ENCODE data around the gene HOXA3. TPM values are rescaled to one million over a fixed set of nuclear protein-coding genes. Genes with fewer than 3 reads are reported as not detected.
A peak's percentile ranks its signal among the peaks of the same experiment; 100 is the strongest.

Gene HOXA3
- total and polyA plus RNA-seq, 10 of the 15 experiments (the other 5 are each of a cell fraction or from before 2014, with no cell fraction given), result 0.05 TPM; not detected in 9

DNA sequence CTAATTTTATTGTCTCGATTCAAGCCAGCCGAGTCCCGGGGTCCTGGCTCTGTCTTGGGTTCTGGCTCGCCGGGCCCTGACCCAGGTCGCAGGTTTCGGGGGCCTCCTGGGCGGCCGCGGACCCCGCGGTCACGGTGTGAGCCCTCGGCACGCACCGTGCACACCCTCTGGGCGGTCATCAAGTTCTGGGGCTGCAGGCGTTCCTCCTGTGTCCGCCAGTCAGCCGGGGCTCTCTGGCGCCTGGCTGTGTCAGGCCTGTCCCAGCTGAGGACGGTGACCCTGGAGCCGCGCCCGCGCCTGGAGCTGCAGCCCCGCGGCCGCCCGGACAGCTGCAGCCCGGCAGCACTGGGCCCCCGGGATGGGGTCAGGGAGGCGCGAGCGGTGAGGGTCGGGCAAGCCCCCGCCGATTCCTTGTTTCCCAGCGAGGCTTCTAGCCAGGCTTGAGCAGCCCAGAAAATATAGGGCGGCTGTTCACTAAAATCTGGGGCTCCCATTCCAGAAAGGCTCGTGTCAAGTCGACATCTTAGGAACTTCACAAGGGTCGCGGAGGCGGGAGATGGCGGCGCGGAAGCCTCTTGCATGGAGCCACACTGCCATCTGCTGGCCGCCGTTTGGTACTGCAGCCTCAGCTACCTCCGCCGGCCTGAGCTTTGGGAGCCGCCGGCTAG is 8.3 kb upstream of the HOXA3 start:
- peak; percentile 96 for FAIRE-seq
- DNase-seq (ENCODE audit: low read depth, low spot score), result peak; percentile 23
- H3K4me3 ChIP-seq, result peak overlapping the region; percentile 72
- no peak overlapping the region for H3K27ac ChIP-seq (ENCODE audit: control insufficient read depth, insufficient read depth)
- H2AFZ ChIP-seq (ENCODE audit: control insufficient read depth, low read depth, low read length), result peak overlapping the region; percentile 91
- H3K36me3 ChIP-seq (ENCODE audit: control insufficient read depth in 2 of 2, insufficient read depth in 2 of 2, low read length in 1 of 2), result no peaks in the 10 kb centered on the region
- SMC1A ChIA-PET (ENCODE audit: uncharacterized antibody, unreplicated experiment), result interaction anchor here (0.6 to 2.2 kb wide), 16 partner anchors 10 to 1268 kb away, joined by 3 to 15 read pairs (median 4); no protein-coding TSS in a partner anchor
- H4K20me1 ChIP-seq (ENCODE audit: control insufficient read depth, insufficient read depth), result no peaks in the 10 kb centered on the region
- H3K4me1 ChIP-seq (ENCODE audit: control insufficient read depth, insufficient read depth, low read length), result no peaks in the 10 kb centered on the region
- peak; percentile 89 for ATAC-seq
- H3K9me3 ChIP-seq (replicated peaks; ENCODE audit: control insufficient read depth, insufficient read depth, low read length), result peaks cover 2% of the 10 kb centered on the region; the same call in 1 of the 3 replicates
- H3K4me2 ChIP-seq (ENCODE audit: control insufficient read depth, insufficient read depth), result peak overlapping the region; percentile 90
- peaks cover 17 to 38% of the 10 kb centered on the region in 2 experiments for H3K27me3 ChIP-seq (replicated peaks in 1 of 2; ENCODE audit: control insufficient read depth in 2 of 2, insufficient read depth in 2 of 2, low read length in 1 of 2)
- RAD21 ChIA-PET (ENCODE audit: unreplicated experiment), result interaction anchor here (0.6 to 3.8 kb wide), 18 partner anchors 11 to 1268 kb away, joined by 3 to 46 read pairs (median 4); partner anchors contain the start of genes HOXA1 and SNX10
- intact Hi-C loops (cut with micrococcal nuclease; ENCODE audit: unreplicated experiment) (loop anchor here (1.0 to 5.0 kb wide), 6 partner anchors 303 to 1268 kb away; no protein-coding TSS in a partner anchor), in situ Hi-C loops (cut with MboI) (loop anchor here (25.0 kb wide), 1 partner anchor 1073 kb away; no protein-coding TSS in a partner anchor)
- BruUV-seq (replicated peaks), result no TSS peak
- peak overlapping the region; percentile 30; the same call in 1 of the 2 replicates for H3K9ac ChIP-seq (ENCODE audit: control insufficient read depth, insufficient read depth, low read length)
- no peaks in the 10 kb centered on the region for H3K79me2 ChIP-seq (ENCODE audit: control insufficient read depth, insufficient read depth, low read length)
- POLR2A ChIA-PET, result interaction anchor here (0.6 to 1.0 kb wide), 3 partner anchors 294 to 1599 kb away, joined by 3 to 5 read pairs (median 3); no protein-coding TSS in a partner anchor
- CTCF ChIA-PET, result interaction anchor here (0.6 to 4.6 kb wide), 30 partner anchors 10 to 1433 kb away, joined by 3 to 100 read pairs (median 4); partner anchors contain the start of gene HOXA3
- 3% methylated on average over 45 of the region's 54 CpGs for WGBS (ENCODE audit: insufficient coverage, insufficient replicate concordance, low lambda C conversion rate, missing lambda C conversion rate)
- TF ChIP-seq HDAC6 (IDR thresholded peaks at IDR 0.05; ENCODE audit: unreplicated experiment) (no peak), MXI1 (IDR thresholded peaks at IDR 0.05; ENCODE audit: low read depth, low read length) (peak; percentile 43; the same call in 1 of the 2 replicates), SMC3 (IDR thresholded peaks at IDR 0.05; ENCODE audit: borderline replicate concordance, low read length) (peak; percentile 71), WRNIP1 (IDR thresholded peaks at IDR 0.05; ENCODE audit: borderline replicate concordance, low read depth, low read length) (no peak), SREBF2 (IDR thresholded peaks at IDR 0.05; ENCODE audit: low read length) (no peak), DPF2 (IDR thresholded peaks at IDR 0.05) (peak; percentile 44; the same call in 1 of the 2 replicates), GATAD2B (conservative IDR thresholded peaks at IDR 0.05; ENCODE audit: low read depth) (no peak), CHD2 (IDR thresholded peaks at IDR 0.05; ENCODE audit: borderline replicate concordance, low read depth, low read length) (no peak), YY1 (IDR thresholded peaks at IDR 0.05; ENCODE audit: low read depth, low read length) (peak; percentile 99), NR2C1 (IDR thresholded peaks at IDR 0.05) (peak; percentile 37; the same call in 1 of the 2 replicates), BHLHE40 (IDR thresholded peaks at IDR 0.05; ENCODE audit: borderline replicate concordance in 1 of 2, low read depth in 2 of 2, low read length in 1 of 2) (peak; percentile 28 to 45; a peak in 3 of 4 replicates)
- TF ChIP-seq, protein P1, sequence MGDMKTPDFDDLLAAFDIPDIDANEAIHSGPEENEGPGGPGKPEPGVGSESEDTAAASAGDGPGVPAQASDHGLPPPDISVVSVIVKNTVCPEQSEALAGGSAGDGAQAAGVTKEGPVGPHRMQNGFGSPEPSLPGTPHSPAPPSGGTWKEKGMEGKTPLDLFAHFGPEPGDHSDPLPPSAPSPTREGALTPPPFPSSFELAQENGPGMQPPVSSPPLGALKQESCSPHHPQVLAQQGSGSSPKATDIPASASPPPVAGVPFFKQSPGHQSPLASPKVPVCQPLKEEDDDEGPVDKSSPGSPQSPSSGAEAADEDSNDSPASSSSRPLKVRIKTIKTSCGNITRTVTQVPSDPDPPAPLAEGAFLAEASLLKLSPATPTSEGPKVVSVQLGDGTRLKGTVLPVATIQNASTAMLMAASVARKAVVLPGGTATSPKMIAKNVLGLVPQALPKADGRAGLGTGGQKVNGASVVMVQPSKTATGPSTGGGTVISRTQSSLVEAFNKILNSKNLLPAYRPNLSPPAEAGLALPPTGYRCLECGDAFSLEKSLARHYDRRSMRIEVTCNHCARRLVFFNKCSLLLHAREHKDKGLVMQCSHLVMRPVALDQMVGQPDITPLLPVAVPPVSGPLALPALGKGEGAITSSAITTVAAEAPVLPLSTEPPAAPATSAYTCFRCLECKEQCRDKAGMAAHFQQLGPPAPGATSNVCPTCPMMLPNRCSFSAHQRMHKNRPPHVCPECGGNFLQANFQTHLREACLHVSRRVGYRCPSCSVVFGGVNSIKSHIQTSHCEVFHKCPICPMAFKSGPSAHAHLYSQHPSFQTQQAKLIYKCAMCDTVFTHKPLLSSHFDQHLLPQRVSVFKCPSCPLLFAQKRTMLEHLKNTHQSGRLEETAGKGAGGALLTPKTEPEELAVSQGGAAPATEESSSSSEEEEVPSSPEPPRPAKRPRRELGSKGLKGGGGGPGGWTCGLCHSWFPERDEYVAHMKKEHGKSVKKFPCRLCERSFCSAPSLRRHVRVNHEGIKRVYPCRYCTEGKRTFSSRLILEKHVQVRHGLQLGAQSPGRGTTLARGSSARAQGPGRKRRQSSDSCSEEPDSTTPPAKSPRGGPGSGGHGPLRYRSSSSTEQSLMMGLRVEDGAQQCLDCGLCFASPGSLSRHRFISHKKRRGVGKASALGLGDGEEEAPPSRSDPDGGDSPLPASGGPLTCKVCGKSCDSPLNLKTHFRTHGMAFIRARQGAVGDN (IDR thresholded peaks at IDR 0.05), result no peak
- TF ChIP-seq, protein P2, sequence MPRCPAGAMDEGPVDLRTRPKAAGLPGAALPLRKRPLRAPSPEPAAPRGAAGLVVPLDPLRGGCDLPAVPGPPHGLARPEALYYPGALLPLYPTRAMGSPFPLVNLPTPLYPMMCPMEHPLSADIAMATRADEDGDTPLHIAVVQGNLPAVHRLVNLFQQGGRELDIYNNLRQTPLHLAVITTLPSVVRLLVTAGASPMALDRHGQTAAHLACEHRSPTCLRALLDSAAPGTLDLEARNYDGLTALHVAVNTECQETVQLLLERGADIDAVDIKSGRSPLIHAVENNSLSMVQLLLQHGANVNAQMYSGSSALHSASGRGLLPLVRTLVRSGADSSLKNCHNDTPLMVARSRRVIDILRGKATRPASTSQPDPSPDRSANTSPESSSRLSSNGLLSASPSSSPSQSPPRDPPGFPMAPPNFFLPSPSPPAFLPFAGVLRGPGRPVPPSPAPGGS (IDR thresholded peaks at IDR 0.05; ENCODE audit: borderline replicate concordance, insufficient read depth, low read depth, low read length, poor library complexity, severe bottlenecking), result no peak
- TF ChIP-seq, protein P3, sequence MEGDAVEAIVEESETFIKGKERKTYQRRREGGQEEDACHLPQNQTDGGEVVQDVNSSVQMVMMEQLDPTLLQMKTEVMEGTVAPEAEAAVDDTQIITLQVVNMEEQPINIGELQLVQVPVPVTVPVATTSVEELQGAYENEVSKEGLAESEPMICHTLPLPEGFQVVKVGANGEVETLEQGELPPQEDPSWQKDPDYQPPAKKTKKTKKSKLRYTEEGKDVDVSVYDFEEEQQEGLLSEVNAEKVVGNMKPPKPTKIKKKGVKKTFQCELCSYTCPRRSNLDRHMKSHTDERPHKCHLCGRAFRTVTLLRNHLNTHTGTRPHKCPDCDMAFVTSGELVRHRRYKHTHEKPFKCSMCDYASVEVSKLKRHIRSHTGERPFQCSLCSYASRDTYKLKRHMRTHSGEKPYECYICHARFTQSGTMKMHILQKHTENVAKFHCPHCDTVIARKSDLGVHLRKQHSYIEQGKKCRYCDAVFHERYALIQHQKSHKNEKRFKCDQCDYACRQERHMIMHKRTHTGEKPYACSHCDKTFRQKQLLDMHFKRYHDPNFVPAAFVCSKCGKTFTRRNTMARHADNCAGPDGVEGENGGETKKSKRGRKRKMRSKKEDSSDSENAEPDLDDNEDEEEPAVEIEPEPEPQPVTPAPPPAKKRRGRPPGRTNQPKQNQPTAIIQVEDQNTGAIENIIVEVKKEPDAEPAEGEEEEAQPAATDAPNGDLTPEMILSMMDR (IDR thresholded peaks at IDR 0.05 in 2 of 3, conservative IDR thresholded peaks at IDR 0.05 in 1 of 3; ENCODE audit: control insufficient read depth in 2 of 3, extremely low read depth in 1 of 3, insufficient read depth in 1 of 3, low read depth in 3 of 3, low read length in 3 of 3), result peak; percentile 87 to 98 (median 93)

Measured in GM12878 (cell line).